Renal cortical epithelial cell (primary cell): ENCODE measurements around the gene ZNF718. TPM values are rescaled to one million over a fixed set of nuclear protein-coding genes. Genes with fewer than 3 reads are reported as not detected.

Experiments used
- total RNA-seq: library from RNA; depleted of rRNA; stranded (reverse); fragments of >200 nt; gene quantifications from 2 replicates; pipeline ENCODE4 v1.2.3, GENCODE V29; 2014

ZNF718 gene
- total RNA-seq, 1 donor from 2014 or later: 7.1 TPM

Other genes with a start within 250 kb of the ZNF718 start
- gene ZNF595, start 71.2 kb upstream of the ZNF718 start, total RNA-seq: 12.3 and 14.0 TPM in 2 replicates
- 0.05 and 0.52 TPM in 2 replicates for gene ZNF732, start 181.0 kb downstream of the ZNF718 start, total RNA-seq
- gene ZNF141, start 213.3 kb downstream of the ZNF718 start, total RNA-seq: 6.9 and 13.8 TPM in 2 replicates